ENCODE results near the gene ZSCAN26.

DNA sequence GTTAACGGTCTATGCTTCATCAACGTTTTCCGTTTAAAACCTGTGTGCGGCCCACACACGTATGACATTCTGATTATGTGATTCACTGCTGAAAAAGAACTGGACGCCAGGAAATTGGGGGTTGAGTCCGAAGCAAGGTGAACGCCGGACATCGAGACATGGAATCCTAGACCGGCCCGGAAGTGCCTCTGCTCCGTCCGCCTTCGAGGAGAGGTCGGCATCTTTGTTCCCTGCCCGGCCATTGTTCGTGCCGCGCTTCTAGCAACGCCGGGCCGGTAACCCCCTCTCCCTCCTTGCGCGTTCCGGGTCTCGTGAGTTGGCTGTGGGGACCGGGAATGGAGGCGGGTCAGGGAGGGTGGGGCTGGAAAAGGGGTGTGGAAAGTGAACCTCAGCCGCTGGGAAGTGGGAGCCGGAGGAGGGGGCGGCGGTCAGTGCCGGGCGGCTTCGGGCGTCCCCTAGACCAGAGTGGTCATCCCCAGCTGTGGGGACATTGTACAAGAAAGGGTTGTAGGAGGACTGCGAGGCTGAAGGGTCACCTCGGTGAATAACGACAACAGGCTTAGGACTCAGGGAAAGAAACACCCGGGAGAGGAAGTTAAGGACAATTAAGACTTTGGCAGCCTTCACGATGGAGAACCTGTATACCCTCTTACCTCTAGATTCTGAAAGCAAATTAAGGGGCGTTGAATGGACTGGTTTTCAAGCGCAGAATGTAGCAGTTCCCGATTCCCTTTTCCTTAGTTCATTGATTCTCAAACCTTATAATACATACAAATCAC, 41.7 kb upstream of the ZSCAN26 start, which contains the start of gene ZSCAN9:
- TF ChIP-seq EP300 (IDR thresholded peaks at IDR 0.05) (no peak), POLR2A (IDR thresholded peaks at IDR 0.05) (no peak)
- TF ChIP-seq, protein P1, sequence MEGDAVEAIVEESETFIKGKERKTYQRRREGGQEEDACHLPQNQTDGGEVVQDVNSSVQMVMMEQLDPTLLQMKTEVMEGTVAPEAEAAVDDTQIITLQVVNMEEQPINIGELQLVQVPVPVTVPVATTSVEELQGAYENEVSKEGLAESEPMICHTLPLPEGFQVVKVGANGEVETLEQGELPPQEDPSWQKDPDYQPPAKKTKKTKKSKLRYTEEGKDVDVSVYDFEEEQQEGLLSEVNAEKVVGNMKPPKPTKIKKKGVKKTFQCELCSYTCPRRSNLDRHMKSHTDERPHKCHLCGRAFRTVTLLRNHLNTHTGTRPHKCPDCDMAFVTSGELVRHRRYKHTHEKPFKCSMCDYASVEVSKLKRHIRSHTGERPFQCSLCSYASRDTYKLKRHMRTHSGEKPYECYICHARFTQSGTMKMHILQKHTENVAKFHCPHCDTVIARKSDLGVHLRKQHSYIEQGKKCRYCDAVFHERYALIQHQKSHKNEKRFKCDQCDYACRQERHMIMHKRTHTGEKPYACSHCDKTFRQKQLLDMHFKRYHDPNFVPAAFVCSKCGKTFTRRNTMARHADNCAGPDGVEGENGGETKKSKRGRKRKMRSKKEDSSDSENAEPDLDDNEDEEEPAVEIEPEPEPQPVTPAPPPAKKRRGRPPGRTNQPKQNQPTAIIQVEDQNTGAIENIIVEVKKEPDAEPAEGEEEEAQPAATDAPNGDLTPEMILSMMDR (IDR thresholded peaks at IDR 0.05): no peak

Measured in stomach (tissue), 4 donors.